Muscle layer of colon (tissue), 2 donors: ENCODE results near the gene CLDN1.

Experiments
- H3K27ac ChIP-seq: one replicate; pipeline ENCODE4 v1.7.0; 2013; ENCODE audit warnings: low read depth, mild to moderate bottlenecking, low read length, moderate library complexity
- H3K27me3 ChIP-seq, 2 donors: one replicate each; pipeline ENCODE4 v1.7.0; 2013; ENCODE audit warnings: low read length in 2 of 2, mild to moderate bottlenecking in 2 of 2; ENCODE audit not compliant: insufficient read depth in 2 of 2, control insufficient read depth in 1 of 2
- H3K36me3 ChIP-seq: one replicate; pipeline ENCODE4 v1.7.0; 2013; ENCODE audit warnings: mild to moderate bottlenecking, low read length; ENCODE audit not compliant: insufficient read depth
- H3K4me1 ChIP-seq: one replicate; pipeline ENCODE4 v1.7.0; 2013; ENCODE audit warnings: mild to moderate bottlenecking, low read length; ENCODE audit not compliant: insufficient read depth
- H3K4me3 ChIP-seq, 2 donors: one replicate each; pipeline ENCODE4 v1.7.0; 2013; ENCODE audit warnings: low read length in 2 of 2, low read depth in 1 of 2, mild to moderate bottlenecking in 1 of 2, moderate library complexity in 1 of 2
- H3K9ac ChIP-seq: one replicate; pipeline ENCODE4 v1.7.0; 2013; ENCODE audit warnings: low read length
- H3K9me3 ChIP-seq: one replicate; pipeline ENCODE4 v1.7.0; 2013; ENCODE audit warnings: mild to moderate bottlenecking, low read length
- donor health status: abdominal sarcoma.
- donor health status: Adenocarcinoma of cecum.

Gene CLDN1

GRCh38 chr3:190308154-190308553 is 14.1 kb downstream of the CLDN1 start:
- no peaks in the 10 kb centered on the region for H3K36me3 ChIP-seq
- H3K4me1 ChIP-seq = peaks cover 12% of the 10 kb centered on the region
- no peak overlapping the region for H3K4me3 ChIP-seq
- H3K27ac ChIP-seq = no peak overlapping the region
- H3K27me3 ChIP-seq = no peaks in the 10 kb centered on the region
- H3K9ac ChIP-seq = no peak overlapping the region
- no peaks in the 10 kb centered on the region for H3K9me3 ChIP-seq

GRCh38 chr3:190307164-190307545 is 15.1 kb downstream of the CLDN1 start:
- Histone ChIP-seq H3K9me3 (no peaks in the 10 kb centered on the region), H3K9ac (no peak overlapping the region), H3K4me3 (no peak overlapping the region), H3K36me3 (no peaks in the 10 kb centered on the region), H3K27me3 (no peaks in the 10 kb centered on the region), H3K27ac (no peak overlapping the region), H3K4me1 (peaks cover 12% of the 10 kb centered on the region)

- H3K9me3 ChIP-seq = no peaks in the 10 kb centered on the region
- no peaks in the 10 kb centered on the region for H3K36me3 ChIP-seq
- no peak overlapping the region for H3K9ac ChIP-seq
- peaks cover 12% of the 10 kb centered on the region for H3K4me1 ChIP-seq
- no peaks in the 10 kb centered on the region for H3K27me3 ChIP-seq
- H3K27ac ChIP-seq = no peak overlapping the region
- H3K4me3 ChIP-seq = no peak overlapping the region
Measured at GRCh38 chr3:190306513-190307163, 15.6 kb downstream of the CLDN1 start.

GRCh38 chr3:190306026-190306425 is 16.2 kb downstream of the CLDN1 start:
- peaks cover 12% of the 10 kb centered on the region for H3K4me1 ChIP-seq
- no peaks in the 10 kb centered on the region for H3K36me3 ChIP-seq
- no peak overlapping the region for H3K27ac ChIP-seq
- H3K27me3 ChIP-seq = no peaks in the 10 kb centered on the region
- H3K9ac ChIP-seq = no peak overlapping the region
- no peaks in the 10 kb centered on the region for H3K9me3 ChIP-seq
- H3K4me3 ChIP-seq = no peak overlapping the region

- no peaks in the 10 kb centered on the region for H3K36me3 ChIP-seq
- no peak overlapping the region for H3K27ac ChIP-seq
- H3K9me3 ChIP-seq = no peaks in the 10 kb centered on the region
- no peak overlapping the region for H3K9ac ChIP-seq
- no peak overlapping the region for H3K4me3 ChIP-seq
- H3K27me3 ChIP-seq = no peaks in the 10 kb centered on the region
- peaks cover 12% of the 10 kb centered on the region for H3K4me1 ChIP-seq
Measured at GRCh38 chr3:190305406-190305805, 16.8 kb downstream of the CLDN1 start.

GRCh38 chr3:190303884-190304283 is 18.4 kb downstream of the CLDN1 start:
- Histone ChIP-seq H3K4me1 (peaks cover 12% of the 10 kb centered on the region), H3K27me3 (no peaks in the 10 kb centered on the region), H3K27ac (no peak overlapping the region), H3K4me3 (no peak overlapping the region), H3K9ac (no peak overlapping the region), H3K36me3 (no peaks in the 10 kb centered on the region), H3K9me3 (no peaks in the 10 kb centered on the region)

GRCh38 chr3:190302212-190302867 is 19.9 kb downstream of the CLDN1 start:
- Histone ChIP-seq H3K9ac (no peak overlapping the region), H3K4me1 (peaks cover 12% of the 10 kb centered on the region), H3K27ac (no peak overlapping the region), H3K27me3 (no peaks in the 10 kb centered on the region), H3K9me3 (no peaks in the 10 kb centered on the region), H3K36me3 (no peaks in the 10 kb centered on the region), H3K4me3 (no peak overlapping the region)

GRCh38 chr3:190301591-190301990 is 20.7 kb downstream of the CLDN1 start:
- Histone ChIP-seq H3K4me1 (peaks cover 8% of the 10 kb centered on the region), H3K36me3 (no peaks in the 10 kb centered on the region), H3K9me3 (no peaks in the 10 kb centered on the region), H3K4me3 (no peak overlapping the region), H3K27ac (no peak overlapping the region), H3K9ac (no peak overlapping the region), H3K27me3 (no peaks in the 10 kb centered on the region)

GRCh38 chr3:190299969-190300368 is 22.3 kb downstream of the CLDN1 start:
- H3K27ac ChIP-seq = no peak overlapping the region
- H3K9me3 ChIP-seq = no peaks in the 10 kb centered on the region
- H3K4me3 ChIP-seq = no peak overlapping the region
- no peaks in the 10 kb centered on the region for H3K36me3 ChIP-seq
- no peak overlapping the region for H3K9ac ChIP-seq
- no peaks in the 10 kb centered on the region for H3K27me3 ChIP-seq
- H3K4me1 ChIP-seq = no peaks in the 10 kb centered on the region

- H3K4me3 ChIP-seq = no peak overlapping the region
- H3K9me3 ChIP-seq = no peaks in the 10 kb centered on the region
- H3K36me3 ChIP-seq = no peaks in the 10 kb centered on the region
- H3K4me1 ChIP-seq = no peaks in the 10 kb centered on the region
- no peak overlapping the region for H3K27ac ChIP-seq
- H3K27me3 ChIP-seq = no peaks in the 10 kb centered on the region
- no peak overlapping the region for H3K9ac ChIP-seq
Measured at GRCh38 chr3:190294030-190294429, 28.2 kb downstream of the CLDN1 start.

GRCh38 chr3:190293621-190294020 is 28.6 kb downstream of the CLDN1 start:
- Histone ChIP-seq H3K4me1 (no peaks in the 10 kb centered on the region), H3K36me3 (no peaks in the 10 kb centered on the region), H3K27ac (no peak overlapping the region), H3K4me3 (no peak overlapping the region), H3K9me3 (no peaks in the 10 kb centered on the region), H3K9ac (no peak overlapping the region), H3K27me3 (no peaks in the 10 kb centered on the region)

GRCh38 chr3:190291994-190292584 is 30.2 kb downstream of the CLDN1 start:
- Histone ChIP-seq H3K4me1 (no peaks in the 10 kb centered on the region), H3K9ac (no peak overlapping the region), H3K27me3 (no peaks in the 10 kb centered on the region), H3K9me3 (no peaks in the 10 kb centered on the region), H3K36me3 (no peaks in the 10 kb centered on the region), H3K27ac (no peak overlapping the region), H3K4me3 (no peak overlapping the region)
